Measurements from ENCODE around the gene KRTAP10-1.

DNA sequence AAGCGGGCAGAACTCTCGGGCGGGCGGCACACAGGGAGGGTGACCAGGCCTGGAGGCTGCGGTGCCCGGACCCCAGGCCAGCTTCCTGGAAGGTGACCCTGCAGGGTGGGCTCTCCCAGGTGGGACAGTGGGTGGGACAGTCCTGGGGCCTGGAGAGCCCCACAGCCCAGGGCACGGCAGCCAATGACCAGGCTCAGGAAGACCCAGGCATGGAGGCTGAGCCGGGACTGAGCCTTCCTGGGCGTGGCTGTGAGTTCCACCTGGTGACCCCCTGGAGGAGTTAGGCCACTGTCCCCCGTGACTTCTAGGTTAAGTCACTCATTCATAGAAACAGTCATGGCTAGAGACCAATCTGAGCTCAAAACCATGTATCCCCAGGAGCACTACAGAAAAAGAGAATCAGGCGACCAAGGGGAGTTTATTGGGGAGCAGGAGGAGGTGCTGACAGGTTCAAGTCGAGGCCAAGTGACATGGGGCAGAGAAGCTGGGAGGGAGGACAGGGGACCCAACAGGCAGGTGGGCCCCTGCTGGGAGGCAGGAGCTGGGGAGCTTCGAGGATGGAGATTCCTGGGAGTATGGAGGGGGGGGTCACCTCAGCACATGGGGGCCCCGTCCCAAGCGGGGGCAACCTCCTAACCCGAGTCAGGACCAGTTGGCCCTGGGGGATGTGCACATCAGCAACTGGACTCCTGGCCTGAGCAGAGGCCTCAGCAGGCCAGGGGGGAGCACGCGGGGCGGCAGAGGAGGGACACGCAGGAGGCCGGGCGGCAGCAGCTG is 39.2 kb upstream of the KRTAP10-1 start:
- TF ChIP-seq, protein P1, sequence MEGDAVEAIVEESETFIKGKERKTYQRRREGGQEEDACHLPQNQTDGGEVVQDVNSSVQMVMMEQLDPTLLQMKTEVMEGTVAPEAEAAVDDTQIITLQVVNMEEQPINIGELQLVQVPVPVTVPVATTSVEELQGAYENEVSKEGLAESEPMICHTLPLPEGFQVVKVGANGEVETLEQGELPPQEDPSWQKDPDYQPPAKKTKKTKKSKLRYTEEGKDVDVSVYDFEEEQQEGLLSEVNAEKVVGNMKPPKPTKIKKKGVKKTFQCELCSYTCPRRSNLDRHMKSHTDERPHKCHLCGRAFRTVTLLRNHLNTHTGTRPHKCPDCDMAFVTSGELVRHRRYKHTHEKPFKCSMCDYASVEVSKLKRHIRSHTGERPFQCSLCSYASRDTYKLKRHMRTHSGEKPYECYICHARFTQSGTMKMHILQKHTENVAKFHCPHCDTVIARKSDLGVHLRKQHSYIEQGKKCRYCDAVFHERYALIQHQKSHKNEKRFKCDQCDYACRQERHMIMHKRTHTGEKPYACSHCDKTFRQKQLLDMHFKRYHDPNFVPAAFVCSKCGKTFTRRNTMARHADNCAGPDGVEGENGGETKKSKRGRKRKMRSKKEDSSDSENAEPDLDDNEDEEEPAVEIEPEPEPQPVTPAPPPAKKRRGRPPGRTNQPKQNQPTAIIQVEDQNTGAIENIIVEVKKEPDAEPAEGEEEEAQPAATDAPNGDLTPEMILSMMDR (conservative IDR thresholded peaks at IDR 0.05; ENCODE audit: low read depth, low read length), result no peak
- TF ChIP-seq EZH2 (IDR thresholded peaks at IDR 0.05; ENCODE audit: borderline replicate concordance, low read depth, low read length, poor library complexity, severe bottlenecking), result no peak

All from A673 (cell line).